HEK293 (cell line): ENCODE results near the gene SRPK3.

Experiments used
- CTCF ChIA-PET: fragments of 350-600 bp; formaldehyde crosslinking; extraction: SDS; loops from one replicate; lab custom pipeline; 2021; ENCODE audit warnings: antibody characterized with exemption; lab: Yijun Ruan, JAX
- POLR2A ChIA-PET: fragments of 300-600 bp; formaldehyde crosslinking; extraction: SDS; loops from one replicate; lab custom pipeline; 2020; ENCODE audit warnings: antibody characterized with exemption, inconsistent platforms; lab: Yijun Ruan, JAX
- H3K27ac ChIP-seq: fragments of 200-500 bp; sonication (Bioruptor generic); 2 replicates; pipeline ENCODE4 v1.5.1; 2014; ENCODE audit warnings: low read depth, low read length, control low read depth, inconsistent platforms; ENCODE audit errors: extremely low read depth
- H3K36me3 ChIP-seq, 2 experiments: fragments of 200-500 bp in 1 of 2; sonication (Bioruptor generic) in 1 of 2; 1 replicate in 1 of 2; 2 replicates in 1 of 2; pipeline ENCODE4 v1.5.1; 2014 to 2017; ENCODE audit warnings: inconsistent platforms in 2 of 2, low read length in 2 of 2; ENCODE audit not compliant: control insufficient read depth in 2 of 2, insufficient read depth in 1 of 2
- H3K4me1 ChIP-seq: fragments of 200-500 bp; sonication (Bioruptor generic); 2 replicates; pipeline ENCODE4 v1.5.1; 2014; ENCODE audit warnings: mild to moderate bottlenecking, low read length, inconsistent platforms; ENCODE audit not compliant: control insufficient read depth, insufficient read depth
- H3K4me3 ChIP-seq: 2 replicates; pipeline ENCODE4 v1.5.1; 2011; ENCODE audit warnings: low read depth, mild to moderate bottlenecking, control low read depth, low read length, moderate library complexity
- H3K9me3 ChIP-seq: fragments of 200-500 bp; sonication (Bioruptor generic); 2 replicates; pipeline ENCODE4 v1.5.1; 2014; ENCODE audit warnings: low read depth, low read length, inconsistent platforms; ENCODE audit not compliant: control insufficient read depth, insufficient read depth
- HIC1 ChIP-seq: fragments of 450-650 bp; formaldehyde crosslinking; IDR thresholded peaks from 2 replicates; pipeline ENCODE4 v1.5.1; 2016; ENCODE audit warnings: missing biosample characterization, missing genetic modification characterization
- IKZF3 ChIP-seq: fragments of 450-650 bp; IDR thresholded peaks from 2 replicates; pipeline ENCODE4 v1.5.0; 2018; ENCODE audit warnings: missing biosample characterization, mild to moderate bottlenecking, missing genetic modification characterization, moderate library complexity
- TSHZ1 ChIP-seq: fragments of 450-650 bp; formaldehyde crosslinking; IDR thresholded peaks from 2 replicates; pipeline ENCODE4 v1.5.1; 2016; ENCODE audit warnings: missing biosample characterization, missing genetic modification characterization, borderline replicate concordance
- YY2 ChIP-seq: fragments of 450-650 bp; formaldehyde crosslinking; IDR thresholded peaks from 2 replicates; pipeline ENCODE4 v1.5.1; 2016; ENCODE audit warnings: missing biosample characterization, missing genetic modification characterization
- ZNF146 ChIP-seq: fragments of 450-650 bp; formaldehyde crosslinking; IDR thresholded peaks from 2 replicates; pipeline ENCODE4 v1.5.1; 2016; ENCODE audit warnings: missing biosample characterization, missing genetic modification characterization
- ZNF280C ChIP-seq: fragments of 450-650 bp; formaldehyde crosslinking; IDR thresholded peaks from 2 replicates; pipeline ENCODE4 v1.5.1; 2016; ENCODE audit warnings: missing biosample characterization, missing genetic modification characterization
- ZNF37A ChIP-seq: fragments of 450-650 bp; IDR thresholded peaks from 2 replicates; pipeline ENCODE4 v1.5.1; 2018; ENCODE audit warnings: missing biosample characterization, missing genetic modification characterization
- ZNF398 ChIP-seq: fragments of 450-650 bp; formaldehyde crosslinking; IDR thresholded peaks from 2 replicates; pipeline ENCODE4 v1.5.1; 2017; ENCODE audit warnings: missing biosample characterization, missing genetic modification characterization
- ZNF416 ChIP-seq: fragments of 450-650 bp; formaldehyde crosslinking; IDR thresholded peaks from 2 replicates; pipeline ENCODE4 v1.5.1; 2016; ENCODE audit warnings: missing biosample characterization, missing genetic modification characterization
- ZNF449 ChIP-seq: fragments of 450-650 bp; formaldehyde crosslinking; IDR thresholded peaks from 2 replicates; pipeline ENCODE4 v1.5.1; 2017; ENCODE audit warnings: missing biosample characterization, mild to moderate bottlenecking, missing genetic modification characterization, moderate library complexity
- ZNF548 ChIP-seq: fragments of 450-650 bp; formaldehyde crosslinking; IDR thresholded peaks from 2 replicates; pipeline ENCODE4 v1.5.1; 2016; ENCODE audit warnings: missing biosample characterization, missing genetic modification characterization
- ZNF639 ChIP-seq: fragments of 450-650 bp; formaldehyde crosslinking; IDR thresholded peaks from 2 replicates; pipeline ENCODE4 v1.5.1; 2016; ENCODE audit warnings: missing biosample characterization, missing genetic modification characterization
- ZNF654 ChIP-seq: fragments of 450-650 bp; formaldehyde crosslinking; IDR thresholded peaks from 2 replicates; pipeline ENCODE4 v1.5.1; 2016; ENCODE audit warnings: low read depth, missing biosample characterization, missing genetic modification characterization

The SRPK3 gene

GRCh38 chrX:153741446-153741845 is 39.4 kb upstream of the SRPK3 start:
- ChIA-PET CTCF (no interaction called here), POLR2A (no interaction called here)
- no peaks in the 10 kb centered on the region for H3K9me3 ChIP-seq

More at GRCh38 chrX:153741446-153741845, 39.4 kb upstream of the SRPK3 start:
- Histone ChIP-seq H3K4me1 (no peaks in the 10 kb centered on the region), H3K4me3 (no peak overlapping the region), H3K36me3 (peaks cover 0 to 20% of the 10 kb centered on the region in 2 experiments; a peak in 1 of 3 replicates), H3K27ac (no peak overlapping the region)
- TF ChIP-seq ZNF37A = no peak
- TF ChIP-seq YY2 (tag by site-specific recombination) = no peak
- TF ChIP-seq ZNF449 (tag by site-specific recombination) = no peak
- no peak for TF ChIP-seq ZNF416
- TF ChIP-seq ZNF398 (tag by site-specific recombination) = no peak
- no peak for TF ChIP-seq ZNF639 (tag by site-specific recombination)
- no peak for TF ChIP-seq ZNF548 (tag by site-specific recombination)
- TF ChIP-seq TSHZ1 (tag by site-specific recombination) = no peak
- TF ChIP-seq IKZF3 (tag by site-specific recombination) = no peak
- no peak for TF ChIP-seq ZNF280C (tag by site-specific recombination)
- no peak for TF ChIP-seq ZNF654
- no peak for TF ChIP-seq HIC1 (tag by site-specific recombination)
- TF ChIP-seq ZNF146 = no peak
